ENCODE results near the gene CXCR3. TPM values are rescaled to one million over a fixed set of nuclear protein-coding genes. Genes with fewer than 3 reads are reported as not detected.
A peak's percentile ranks its signal among the peaks of the same experiment; 100 is the strongest.

The CXCR3 gene
- total RNA-seq, 4 donors from 2014 or later: not detected

DNA sequence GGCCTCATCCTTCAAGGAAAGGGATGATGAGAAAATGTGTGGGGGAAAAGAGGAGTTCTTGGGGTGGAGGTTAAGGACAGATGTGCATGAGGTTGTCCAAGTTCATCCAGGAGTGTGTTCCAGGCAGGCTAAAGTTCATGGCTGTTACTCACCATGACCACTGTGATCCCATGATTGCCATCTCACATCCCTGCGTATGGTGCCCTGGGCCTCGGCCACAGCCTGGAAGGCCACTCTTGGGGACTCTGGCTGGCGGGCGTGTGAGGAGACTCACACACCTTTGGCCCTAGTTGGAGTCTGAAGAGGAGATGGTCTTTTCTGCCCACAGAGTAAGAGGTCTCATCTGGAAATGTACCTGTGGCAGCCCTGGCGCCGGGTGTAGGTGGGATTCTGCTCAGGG lies 41.6 kb upstream of the CXCR3 start:
- no peaks in the 10 kb centered on the region for H3K27me3 ChIP-seq
- no peak overlapping the region for H3K4me3 ChIP-seq
- no peaks in the 10 kb centered on the region for H3K4me1 ChIP-seq
- WGBS, 2 donors: 95 to 96% methylated on average over 4 to 6 of the region's 6 CpGs
- TF ChIP-seq EP300 (IDR thresholded peaks at IDR 0.05) (no peak), POLR2A (IDR thresholded peaks at IDR 0.05) (no peak)
- TF ChIP-seq, protein P1, sequence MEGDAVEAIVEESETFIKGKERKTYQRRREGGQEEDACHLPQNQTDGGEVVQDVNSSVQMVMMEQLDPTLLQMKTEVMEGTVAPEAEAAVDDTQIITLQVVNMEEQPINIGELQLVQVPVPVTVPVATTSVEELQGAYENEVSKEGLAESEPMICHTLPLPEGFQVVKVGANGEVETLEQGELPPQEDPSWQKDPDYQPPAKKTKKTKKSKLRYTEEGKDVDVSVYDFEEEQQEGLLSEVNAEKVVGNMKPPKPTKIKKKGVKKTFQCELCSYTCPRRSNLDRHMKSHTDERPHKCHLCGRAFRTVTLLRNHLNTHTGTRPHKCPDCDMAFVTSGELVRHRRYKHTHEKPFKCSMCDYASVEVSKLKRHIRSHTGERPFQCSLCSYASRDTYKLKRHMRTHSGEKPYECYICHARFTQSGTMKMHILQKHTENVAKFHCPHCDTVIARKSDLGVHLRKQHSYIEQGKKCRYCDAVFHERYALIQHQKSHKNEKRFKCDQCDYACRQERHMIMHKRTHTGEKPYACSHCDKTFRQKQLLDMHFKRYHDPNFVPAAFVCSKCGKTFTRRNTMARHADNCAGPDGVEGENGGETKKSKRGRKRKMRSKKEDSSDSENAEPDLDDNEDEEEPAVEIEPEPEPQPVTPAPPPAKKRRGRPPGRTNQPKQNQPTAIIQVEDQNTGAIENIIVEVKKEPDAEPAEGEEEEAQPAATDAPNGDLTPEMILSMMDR (IDR thresholded peaks at IDR 0.05): no peak
- no peaks in the 10 kb centered on the region for H3K36me3 ChIP-seq
- H3K9me3 ChIP-seq: no peaks in the 10 kb centered on the region
- H3K27ac ChIP-seq: no peak overlapping the region
- DNase-seq (ENCODE audit: low spot score in 2 of 2): no peak

GRCh38 chrX:71659342-71659741 lies 41.0 kb upstream of the CXCR3 start:
- Histone ChIP-seq H3K27me3 (no peaks in the 10 kb centered on the region), H3K9me3 (no peaks in the 10 kb centered on the region), H3K4me1 (no peaks in the 10 kb centered on the region), H3K27ac (no peak overlapping the region), H3K4me3 (no peak overlapping the region), H3K36me3 (no peaks in the 10 kb centered on the region)
- no peak for DNase-seq (ENCODE audit: low spot score in 2 of 2)
- 69 to 73% methylated on average over 3 of the region's 3 CpGs for WGBS, 2 donors
- TF ChIP-seq EP300 (IDR thresholded peaks at IDR 0.05): no peak
- TF ChIP-seq POLR2A (IDR thresholded peaks at IDR 0.05): no peak

- H3K36me3 ChIP-seq: no peaks in the 10 kb centered on the region
- H3K27ac ChIP-seq: no peak overlapping the region
- TF ChIP-seq POLR2A (IDR thresholded peaks at IDR 0.05) (no peak), EP300 (IDR thresholded peaks at IDR 0.05) (no peak)
- TF ChIP-seq, protein P1 (IDR thresholded peaks at IDR 0.05): no peak
- no peak overlapping the region for H3K4me3 ChIP-seq
- no peaks in the 10 kb centered on the region for H3K27me3 ChIP-seq
- WGBS, 2 donors: 82 to 84% methylated on average over 4 of the region's 4 CpGs
- no peaks in the 10 kb centered on the region for H3K4me1 ChIP-seq
- no peak for DNase-seq (ENCODE audit: low spot score in 2 of 2)
- no peaks in the 10 kb centered on the region for H3K9me3 ChIP-seq
Observed at GRCh38 chrX:71657267-71657666, 39.0 kb upstream of the CXCR3 start.

DNA sequence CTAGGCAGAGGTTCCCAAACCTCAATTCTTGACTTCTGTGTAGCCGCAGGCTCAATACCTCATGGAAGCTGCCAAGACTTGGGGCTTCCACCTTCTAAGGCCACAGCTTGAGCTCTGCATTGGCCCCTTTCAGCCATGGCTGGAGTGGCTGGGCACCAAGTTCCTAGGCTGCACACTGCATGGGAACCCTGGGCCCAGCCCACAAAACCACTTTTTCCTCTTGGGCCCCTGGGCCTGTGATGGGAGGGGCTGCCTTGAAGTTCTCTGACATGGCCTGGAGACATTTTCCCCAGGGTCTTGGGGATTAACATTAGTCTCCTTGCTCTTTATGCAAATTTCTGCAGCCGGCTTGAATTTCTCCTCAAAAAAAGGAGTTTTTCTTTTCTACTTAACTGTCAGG lies 35.0 kb upstream of the CXCR3 start:
- WGBS, 2 donors: 74 to 80% methylated on average over 2 of the region's 2 CpGs
- no peak for TF ChIP-seq EP300 (IDR thresholded peaks at IDR 0.05)
- TF ChIP-seq, protein P1 (IDR thresholded peaks at IDR 0.05): no peak
- no peak for TF ChIP-seq POLR2A (IDR thresholded peaks at IDR 0.05)

GRCh38 chrX:71652405-71652804 lies 34.1 kb upstream of the CXCR3 start:
- Histone ChIP-seq H3K4me1 (no peaks in the 10 kb centered on the region), H3K27me3 (no peaks in the 10 kb centered on the region), H3K27ac (no peak overlapping the region), H3K36me3 (no peaks in the 10 kb centered on the region), H3K4me3 (no peak overlapping the region), H3K9me3 (no peaks in the 10 kb centered on the region)
- DNase-seq (ENCODE audit: low spot score in 2 of 2): peak in 1 of 2 donors; percentile 63
- 25 to 31% methylated on average over 2 of the region's 2 CpGs for WGBS, 2 donors
- TF ChIP-seq EP300 (IDR thresholded peaks at IDR 0.05) (no peak), POLR2A (IDR thresholded peaks at IDR 0.05) (no peak)
- TF ChIP-seq, protein P1 (IDR thresholded peaks at IDR 0.05): peak; percentile 28 to 58 (median 46)

More for the DNA sequence above, 35.0 kb upstream of the CXCR3 start:
- no peaks in the 10 kb centered on the region for H3K36me3 ChIP-seq
- no peak for DNase-seq (ENCODE audit: low spot score in 2 of 2)
- H3K9me3 ChIP-seq: no peaks in the 10 kb centered on the region
- no peaks in the 10 kb centered on the region for H3K27me3 ChIP-seq
- no peaks in the 10 kb centered on the region for H3K4me1 ChIP-seq
- H3K4me3 ChIP-seq: no peak overlapping the region
- H3K27ac ChIP-seq: no peak overlapping the region
